MV-4-11 (cell line): Measurements from ENCODE around the gene MAST2.

ENCODE experiments used
- DNase-seq: peaks from one replicate; lab custom pipeline; 2025; lab: John Stamatoyannopoulos, UW

MAST2 gene

DNA sequence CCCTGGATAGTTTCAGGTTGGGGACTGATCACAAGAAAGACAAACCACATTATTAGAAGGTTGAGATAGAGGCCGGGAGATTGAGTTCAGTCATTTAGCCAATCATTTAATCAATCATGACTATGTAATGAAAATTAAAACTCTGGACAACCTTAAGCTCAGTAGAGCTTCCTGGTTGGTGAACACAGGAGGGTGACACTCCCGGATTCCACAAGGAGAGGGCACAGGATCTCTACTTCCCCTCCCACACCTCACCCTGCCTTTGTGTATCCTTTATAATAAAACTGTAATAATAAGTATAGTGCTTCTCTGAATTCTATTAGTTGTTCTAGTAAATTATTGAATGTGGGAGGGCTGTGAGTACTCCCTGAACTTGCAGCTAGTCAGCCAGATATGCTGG is 178.9 kb downstream of the MAST2 start:
- no peak for DNase-seq

DNA sequence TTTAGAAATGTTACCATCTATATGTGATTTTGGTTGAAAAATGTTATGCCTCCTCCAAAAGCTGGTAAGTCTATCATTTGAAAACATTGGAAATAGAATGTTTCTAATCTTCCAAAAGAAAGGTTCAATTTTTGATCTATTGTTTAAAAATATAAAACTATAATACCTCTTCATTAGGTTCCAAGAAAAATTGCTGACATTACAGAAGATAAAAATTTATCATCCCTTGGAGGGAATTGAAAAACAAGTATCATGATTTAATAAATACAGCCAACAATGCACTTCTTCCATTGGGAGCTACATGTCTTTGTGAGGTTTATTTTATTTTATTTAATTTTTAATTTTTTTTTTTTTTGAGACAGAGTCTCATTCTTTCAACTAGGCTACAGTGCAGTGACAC is 180.6 kb downstream of the MAST2 start:
- DNase-seq, result no peak

DNA sequence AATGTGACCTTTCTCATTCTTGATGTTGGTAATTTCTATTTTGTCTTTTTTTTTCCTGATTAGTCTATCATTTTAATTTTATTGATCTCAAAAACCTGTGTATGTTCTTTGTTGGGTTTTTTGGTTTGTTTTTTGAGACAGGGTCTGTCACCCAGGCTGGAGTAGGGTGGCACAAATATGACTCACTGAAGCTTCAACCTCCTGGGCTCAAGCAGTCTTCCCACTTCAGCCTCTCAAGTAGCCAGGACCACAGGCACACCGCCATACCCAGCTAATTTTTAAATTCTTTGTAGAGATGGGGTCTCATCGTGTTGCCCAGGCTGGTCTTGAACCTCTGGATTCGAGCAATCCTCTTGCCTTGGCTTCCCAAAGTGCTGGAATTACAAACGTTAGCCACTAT is 183.8 kb downstream of the MAST2 start:
- no peak for DNase-seq

DNA sequence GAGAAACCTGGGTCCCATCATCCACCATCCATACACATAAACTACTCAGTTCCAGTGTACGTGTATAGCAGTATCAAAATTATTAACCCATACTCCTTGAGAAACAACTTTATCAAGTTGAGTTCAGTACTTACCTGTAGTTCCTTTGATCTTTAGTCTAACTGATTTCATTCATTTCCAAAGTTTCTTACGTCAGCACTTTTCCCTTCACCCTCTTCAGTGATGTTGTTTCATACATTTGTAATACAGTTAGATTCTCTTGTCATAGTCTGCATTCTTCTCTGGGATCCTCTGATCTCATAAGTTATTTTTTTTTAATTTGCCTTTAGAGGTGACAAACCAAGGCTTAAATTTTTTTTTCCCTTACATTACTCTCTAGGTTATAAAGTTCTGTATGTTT is 185.8 kb downstream of the MAST2 start:
- DNase-seq, result no peak

DNA sequence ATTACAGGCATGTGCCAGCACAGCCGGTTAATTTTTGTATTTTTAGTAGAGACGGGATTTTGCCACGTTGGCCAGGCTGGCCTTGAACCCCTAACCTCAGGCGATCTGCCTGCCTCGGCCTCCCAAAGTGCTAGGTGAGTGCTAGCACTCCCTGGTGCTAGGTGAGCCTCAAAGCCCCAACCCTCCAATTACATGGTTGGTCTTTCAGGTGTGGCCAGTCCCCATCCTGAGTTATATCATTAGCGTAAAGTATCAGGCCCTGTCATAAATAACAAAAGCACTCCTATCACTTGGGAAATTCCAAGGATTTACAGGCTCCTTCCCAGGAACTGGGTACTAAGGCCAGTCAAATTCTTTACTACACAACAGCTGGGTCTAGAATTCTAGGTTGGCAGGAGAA is 191.0 kb downstream of the MAST2 start:
- no peak for DNase-seq

DNA sequence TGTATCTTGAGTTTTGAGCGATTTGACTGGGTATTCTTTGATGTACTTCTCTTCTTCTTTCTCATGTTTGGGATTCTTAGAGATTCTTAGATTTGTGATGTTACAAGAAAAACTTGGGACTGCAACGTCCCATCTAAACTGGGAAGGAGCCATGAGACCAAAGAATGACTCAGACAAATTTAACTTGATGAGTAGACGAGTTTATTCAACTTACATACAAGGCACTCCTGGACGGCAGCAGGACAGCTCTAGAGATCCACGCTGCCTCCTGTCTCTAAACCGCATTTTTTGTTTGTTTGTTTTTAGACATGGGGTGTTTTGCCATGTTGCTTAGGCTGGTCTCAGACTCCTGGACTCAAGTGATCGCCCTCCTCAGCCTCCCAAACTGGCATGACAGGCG is 191.9 kb downstream of the MAST2 start:
- DNase-seq, result no peak

DNA sequence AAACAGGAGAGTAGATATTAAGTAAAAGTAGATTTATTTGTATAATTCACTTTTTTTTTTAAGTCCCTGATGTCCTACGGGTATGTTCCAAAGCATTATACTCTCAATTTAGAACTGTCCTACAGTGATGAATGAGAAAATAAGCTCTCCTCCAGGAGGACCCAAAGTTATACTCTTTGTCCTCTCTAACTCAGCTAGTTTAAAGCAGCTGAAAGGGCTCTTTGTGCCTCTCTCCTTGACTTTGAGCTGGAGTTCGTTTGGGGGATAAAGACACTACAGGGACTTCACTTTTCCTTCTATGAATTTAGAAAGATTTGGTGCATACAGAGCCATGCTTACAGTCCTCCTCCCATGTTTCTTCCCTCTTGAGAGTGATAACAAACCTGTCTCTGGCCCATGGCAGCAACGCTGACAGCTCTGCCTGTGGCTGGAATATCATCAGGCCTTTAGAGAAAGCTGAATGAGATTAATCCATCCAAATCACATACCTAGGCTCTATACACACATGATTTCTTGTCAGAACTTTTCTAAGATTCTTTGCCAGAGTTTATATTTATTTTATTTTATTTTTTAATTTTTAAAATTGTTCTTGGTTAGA is 194.7 kb downstream of the MAST2 start:
- no peak for DNase-seq

DNA sequence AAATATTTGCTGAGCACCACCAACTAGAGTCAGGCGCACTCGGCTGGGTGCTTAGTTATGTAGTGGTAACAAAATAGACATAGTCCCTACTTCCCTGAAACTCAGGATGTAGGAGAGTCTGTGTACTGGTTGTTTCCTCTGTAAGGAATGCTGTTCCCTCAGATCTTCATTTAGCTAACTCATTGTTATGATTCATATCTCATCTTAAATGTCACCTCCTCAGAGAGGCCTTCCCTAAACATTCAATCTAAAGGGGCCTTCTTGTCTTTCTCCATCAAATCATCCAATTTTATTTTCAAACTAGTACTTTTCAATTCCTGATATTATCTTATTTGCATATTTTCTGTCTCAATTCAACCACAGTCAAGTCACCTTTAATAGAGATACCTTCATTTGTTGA is 196.1 kb downstream of the MAST2 start:
- DNase-seq, result no peak

DNA sequence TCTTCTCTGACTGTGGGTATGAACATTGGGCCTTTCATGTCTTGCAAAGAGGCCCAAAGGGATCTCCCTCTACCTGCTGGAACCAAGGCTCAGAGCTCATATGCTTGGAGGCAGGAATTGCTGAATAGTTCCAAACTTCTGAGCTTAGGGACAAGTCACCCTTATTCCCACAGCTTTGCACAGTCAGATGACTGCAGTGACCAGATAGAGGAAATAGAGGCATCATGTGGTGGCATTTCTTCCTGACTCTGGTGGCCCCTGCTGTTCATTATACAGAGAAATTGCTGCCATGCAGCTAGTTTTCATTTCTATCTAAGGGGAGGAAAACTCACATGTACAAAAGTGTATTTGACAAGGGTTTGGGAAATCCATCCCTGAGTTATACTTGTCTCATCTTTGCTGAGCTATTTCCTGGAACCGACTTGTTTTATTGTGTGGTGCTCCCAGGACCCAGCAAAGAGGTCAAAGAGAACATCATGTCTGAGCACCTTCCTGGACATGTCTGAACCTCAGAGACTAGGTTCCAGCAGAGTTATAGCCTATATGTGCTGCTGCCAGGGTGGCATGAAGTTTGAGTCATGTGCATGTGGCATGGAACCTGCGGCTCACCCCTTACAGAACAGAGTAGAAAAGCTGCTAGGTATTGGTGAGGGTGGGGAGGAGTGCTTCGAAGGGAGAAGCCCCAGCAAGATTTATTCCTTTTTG is 197.8 kb downstream of the MAST2 start:
- no peak for DNase-seq

DNA sequence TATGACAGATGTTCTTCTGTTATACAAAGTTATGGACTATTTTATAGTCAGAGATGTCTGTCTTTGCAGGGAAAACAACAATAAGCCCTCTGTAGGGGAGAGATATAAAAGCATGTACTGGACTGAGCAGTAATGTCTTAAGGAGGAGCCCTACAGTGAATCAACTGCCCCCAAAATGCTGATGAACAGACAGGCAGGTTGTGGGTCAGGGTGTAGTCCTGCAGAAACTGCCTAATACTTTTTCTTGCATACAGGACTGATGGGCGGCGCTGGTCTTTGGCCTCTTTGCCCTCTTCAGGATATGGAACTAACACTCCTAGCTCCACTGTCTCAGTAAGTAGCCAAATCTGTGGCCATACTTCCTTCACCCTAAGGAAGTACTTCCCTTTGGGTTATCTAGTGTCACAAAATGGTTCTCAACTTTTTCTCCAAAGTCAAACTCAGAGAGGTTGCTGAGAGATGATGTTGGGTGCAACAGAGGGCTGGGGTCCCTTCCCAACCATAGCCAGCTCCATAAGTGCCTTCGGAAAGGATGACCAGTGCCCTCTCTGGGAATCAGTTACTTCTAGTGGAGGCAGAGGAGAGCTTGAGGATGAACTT is 199.2 kb downstream of the MAST2 start:
- no peak for DNase-seq

DNA sequence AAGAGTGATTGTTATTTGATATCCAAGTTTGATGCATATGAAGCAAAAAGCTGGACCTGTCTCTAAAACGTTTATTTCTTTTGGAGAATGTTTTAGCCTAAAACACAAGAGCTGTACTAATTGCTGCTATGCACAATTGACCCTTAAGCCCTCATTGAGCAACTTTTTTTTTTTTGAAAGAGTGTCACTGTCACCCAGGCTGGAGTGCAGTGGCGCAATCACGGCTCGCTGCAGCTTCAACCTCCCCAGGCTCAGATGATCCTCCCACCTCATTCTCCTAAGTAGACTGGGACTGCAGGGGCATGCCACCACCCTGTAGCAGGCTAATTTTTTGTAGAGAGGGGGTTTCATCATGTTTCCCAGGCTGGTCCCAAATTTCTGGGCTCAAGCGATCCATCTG is 199.9 kb downstream of the MAST2 start:
- DNase-seq, result peak; percentile 82

DNA sequence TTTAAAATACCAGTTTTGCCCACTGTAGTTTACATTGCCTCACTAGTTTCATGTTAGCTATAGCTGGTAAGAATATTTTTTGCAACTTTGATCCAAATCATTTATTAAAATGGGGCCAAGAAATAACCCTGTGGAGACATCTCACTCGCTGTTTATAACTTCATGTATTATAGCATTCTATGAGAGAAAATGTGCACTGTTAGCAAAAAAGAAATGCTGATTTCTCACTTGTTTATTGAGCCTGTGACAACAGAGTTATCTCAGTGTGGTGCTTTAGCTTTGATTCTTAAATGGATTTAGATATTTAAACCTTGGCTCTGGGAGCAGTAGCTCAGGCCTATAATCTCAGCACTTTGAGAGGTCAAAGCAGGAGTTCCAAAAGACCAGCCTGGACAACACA is 201.1 kb downstream of the MAST2 start:
- DNase-seq, result no peak

DNA sequence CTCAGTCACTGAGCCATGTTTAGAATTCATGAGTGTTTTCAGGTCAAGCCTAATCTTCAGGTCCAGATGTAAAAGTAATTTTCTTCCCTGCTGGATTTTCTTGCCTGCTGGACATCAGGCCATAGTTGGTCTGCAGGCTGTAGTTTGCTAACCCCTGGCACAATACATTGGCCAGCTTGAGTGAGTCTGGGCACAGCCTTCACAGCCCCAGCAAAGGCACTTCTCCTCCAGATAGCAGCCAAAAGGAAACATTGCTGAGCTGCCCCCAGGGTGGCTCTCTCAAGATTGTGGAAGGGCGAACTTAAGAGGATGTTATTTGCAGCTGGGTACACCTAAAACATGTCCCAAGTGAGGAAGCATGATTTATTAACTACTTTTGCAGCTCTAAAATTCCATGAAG is 202.2 kb downstream of the MAST2 start:
- DNase-seq, result no peak

DNA sequence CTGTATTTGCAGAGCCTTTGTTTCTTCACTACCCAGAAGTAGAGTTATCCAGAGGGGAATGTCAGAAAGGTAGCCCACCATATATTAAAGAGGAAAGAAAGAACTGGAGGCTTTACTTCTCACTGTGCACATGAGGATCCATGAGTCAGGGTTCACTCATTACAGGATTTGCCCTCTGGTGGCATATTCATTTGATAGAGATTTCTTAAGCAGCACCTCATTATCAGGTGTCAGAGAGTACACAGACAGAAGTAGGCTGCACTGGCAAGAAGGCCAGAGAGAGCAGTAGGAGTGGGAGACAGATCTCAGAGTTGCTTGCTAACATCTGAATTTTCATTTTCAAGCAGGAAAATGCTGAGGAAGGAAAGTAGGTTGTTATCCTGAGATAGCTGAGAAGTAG is 205.2 kb downstream of the MAST2 start:
- DNase-seq, result no peak

DNA sequence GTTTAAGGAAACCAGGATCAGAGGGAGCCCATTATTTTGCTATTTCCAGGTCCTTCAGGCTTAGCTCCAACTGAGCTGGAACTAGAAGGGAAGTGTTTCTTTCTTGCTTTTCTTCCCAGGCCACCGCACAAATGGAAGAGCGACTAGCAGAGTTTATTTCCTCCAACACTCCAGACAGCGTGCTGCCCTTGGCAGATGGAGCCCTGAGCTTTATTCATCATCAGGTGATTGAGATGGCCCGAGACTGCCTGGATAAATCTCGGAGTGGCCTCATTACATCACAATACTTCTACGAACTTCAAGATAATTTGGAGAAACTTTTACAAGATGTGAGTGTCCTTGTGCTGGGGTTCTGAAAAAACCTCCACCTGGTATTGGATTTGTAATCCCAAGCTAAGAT is 207.2 kb downstream of the MAST2 start:
- no peak for DNase-seq

DNA sequence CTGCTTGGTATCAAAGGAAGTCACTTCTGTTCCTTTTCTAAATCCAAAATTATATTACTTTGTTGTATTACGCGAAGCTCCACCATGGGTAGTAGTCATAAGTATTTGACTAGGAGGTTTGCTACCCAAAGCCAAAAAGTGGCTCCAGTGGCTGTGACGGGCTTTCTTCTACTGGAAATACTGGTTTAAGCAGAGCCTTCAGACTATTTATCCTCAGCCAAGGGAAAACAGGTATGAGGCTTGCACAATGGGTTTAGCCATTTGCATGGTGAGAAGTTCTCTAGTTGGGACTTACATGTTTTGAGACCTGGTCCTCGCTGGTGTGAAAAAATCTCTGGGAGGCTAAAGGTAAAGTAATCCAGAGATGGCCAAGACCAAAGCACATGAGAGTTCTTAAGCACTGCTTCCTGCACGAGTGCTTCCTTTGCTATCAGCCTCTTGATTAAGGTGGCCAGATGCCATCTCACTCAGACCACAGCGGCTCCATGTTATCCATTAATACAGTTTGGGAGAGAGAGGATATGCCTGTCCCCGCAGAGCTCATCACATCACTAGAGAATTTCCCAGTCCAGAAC is 207.8 kb downstream of the MAST2 start:
- no peak for DNase-seq

DNA sequence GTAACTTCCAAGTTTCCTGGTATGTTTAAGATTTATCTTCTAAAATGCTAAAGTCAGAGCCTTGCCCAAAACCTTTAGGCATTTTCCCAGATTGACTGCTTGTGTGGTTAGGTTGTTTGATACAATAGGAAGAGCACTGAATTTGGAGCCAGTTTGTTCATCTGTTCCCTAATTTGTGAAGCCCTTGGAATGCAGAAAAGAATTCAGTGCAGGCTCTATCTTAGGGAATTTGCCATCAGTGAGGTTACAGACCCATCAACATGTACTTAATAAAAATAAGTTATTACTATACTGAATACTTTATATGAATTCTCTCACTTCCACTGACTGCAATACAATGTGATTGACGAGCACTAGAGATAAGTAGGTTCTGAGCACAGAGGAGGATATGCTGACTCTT is 208.8 kb downstream of the MAST2 start:
- no peak for DNase-seq

DNA sequence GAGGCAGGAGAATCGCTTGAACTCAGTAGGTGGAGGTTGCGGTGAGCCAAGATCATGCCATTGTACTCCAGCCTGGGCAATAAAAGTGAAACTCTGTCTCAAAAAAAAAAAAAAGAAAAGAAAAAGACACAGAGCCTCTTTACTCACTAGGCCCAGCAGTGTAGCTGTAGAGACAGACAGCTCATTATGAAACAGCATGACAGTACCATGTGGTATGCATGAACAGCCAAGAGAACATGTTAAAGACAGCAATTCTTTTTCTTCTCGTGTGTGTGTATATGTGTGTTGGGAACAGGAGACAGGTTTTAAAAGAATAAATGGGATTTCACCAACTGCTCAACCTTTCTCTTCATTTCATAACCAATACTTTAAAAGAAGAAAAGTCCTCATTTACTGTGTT is 210.2 kb downstream of the MAST2 start:
- DNase-seq, result no peak

DNA sequence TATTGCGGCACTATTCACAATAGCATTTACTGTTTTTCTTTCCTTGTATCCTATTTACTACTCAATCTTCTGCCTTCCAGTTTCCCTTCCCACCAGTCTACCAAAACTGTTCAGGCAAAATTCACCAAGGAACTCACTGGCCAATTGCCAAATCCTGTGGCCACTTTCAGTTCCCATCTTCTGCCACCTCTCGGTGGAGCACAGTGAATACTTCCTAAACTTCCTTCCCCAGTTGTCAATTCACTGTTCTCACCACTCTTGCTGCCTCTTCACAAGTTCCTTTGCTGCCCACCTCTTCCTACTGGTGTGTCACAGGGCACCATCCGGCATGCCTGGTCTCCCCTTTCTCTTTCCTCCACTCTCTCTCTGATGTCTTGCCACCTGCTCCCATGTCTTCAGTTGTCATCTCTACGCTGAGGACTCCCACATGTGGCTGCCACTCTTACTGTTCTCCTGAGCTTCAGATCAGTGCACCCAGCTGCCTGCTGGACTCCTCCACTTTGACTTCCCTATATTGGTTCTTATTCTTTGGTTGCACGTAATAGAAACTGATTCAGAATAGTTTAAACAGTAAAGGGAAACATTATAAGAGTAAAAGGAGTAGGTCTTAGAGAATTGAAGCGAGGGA is 214.6 kb downstream of the MAST2 start:
- peak; percentile 85 for DNase-seq

DNA sequence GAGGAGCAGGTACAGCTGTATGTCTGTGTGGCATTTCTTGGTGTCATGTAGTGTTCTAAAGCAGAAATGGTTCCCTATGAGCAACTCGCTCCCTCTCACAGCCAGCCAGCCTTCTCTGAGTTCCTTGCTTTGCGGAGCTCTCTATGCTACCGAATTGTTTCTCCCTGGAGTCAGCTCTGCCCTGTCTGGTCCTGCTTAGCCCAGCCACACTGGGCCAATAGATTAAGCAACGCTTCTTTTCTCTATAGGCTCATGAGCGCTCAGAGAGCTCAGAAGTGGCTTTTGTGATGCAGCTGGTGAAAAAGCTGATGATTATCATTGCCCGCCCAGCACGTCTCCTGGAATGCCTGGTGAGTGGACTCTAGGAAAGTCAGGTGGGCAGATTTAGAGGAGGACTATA is 215.9 kb downstream of the MAST2 start:
- DNase-seq, result no peak

DNA sequence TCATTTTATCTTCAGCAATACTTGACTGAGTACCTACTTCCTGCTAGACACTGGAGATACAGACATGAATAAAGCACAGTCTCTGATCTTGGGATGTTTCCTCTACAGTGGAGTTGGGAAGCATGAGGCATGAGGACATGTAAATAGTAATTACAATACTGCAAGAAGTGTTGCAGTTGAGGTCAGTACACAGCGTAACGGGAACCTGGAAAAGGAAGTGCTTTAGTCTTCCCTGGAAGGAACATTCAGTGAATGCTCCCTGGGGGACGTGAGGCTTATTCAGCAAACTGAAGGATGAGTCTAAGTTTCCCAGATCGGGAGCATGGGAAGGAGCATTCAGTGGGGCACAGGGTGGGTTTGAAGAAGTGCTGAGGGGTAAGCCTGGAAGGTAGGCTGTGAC is 216.6 kb downstream of the MAST2 start:
- no peak for DNase-seq

DNA sequence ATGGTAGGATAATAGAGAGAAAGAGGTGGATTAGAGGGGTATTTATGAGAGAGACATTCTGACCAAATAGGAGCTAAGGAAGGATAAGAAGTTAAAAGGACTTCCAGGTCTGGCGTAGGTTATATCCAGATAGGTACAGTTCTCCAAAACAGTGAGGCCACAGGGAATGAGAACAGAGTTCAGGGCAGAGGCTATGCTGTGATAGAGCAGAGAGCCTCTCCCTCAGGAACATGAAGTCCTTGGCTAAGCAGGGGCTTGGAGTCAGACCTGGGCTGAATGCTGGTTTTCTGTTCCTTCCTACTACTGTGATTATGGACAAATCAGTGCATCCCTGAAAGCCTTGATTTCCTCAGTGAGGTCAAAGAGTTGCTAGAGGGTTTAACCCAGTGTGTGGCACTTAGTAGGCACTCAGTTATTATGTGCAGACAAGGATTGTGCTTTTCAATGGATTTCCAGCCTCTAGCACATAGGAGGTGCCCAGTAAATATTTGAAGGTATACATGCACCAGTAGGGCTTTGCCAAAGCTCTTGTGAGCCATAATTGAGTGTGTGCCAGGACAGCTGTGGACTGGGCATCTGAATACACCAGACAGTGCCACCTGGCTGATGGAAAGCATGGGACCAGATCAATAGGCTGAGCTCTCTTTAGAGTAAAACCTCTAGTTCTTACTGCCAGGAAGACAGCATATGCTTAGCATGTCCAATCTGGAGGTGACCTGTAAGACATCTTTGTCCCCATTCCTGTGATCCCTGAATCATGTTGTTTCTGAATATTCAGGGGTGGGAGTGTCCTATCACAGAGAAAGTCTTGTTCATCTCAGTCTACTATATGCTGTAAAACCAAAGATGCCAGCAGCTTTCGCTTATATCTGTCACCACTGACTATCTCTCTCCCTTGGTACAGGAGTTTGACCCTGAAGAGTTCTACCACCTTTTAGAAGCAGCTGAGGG is 217.9 kb downstream of the MAST2 start:
- DNase-seq, result no peak
